Upper lobe of left lung (tissue), 4 donors: ENCODE data around the gene CLEC4C.

Experiments used
- CTCF ChIP-seq, 6 experiments: fragments of 450-650 bp in 4 of 6; fragments of 200-600 bp in 2 of 6; sonication (generic) in 2 of 6; IDR thresholded peaks; one replicate each; pipeline ENCODE4 v1.5.1; 2016 to 2019; ENCODE audit warnings: antibody characterized with exemption in 6 of 6
- EP300 ChIP-seq, 4 donors: sonication (generic); formaldehyde crosslinking; IDR thresholded peaks; one replicate each; pipeline ENCODE4 v1.5.1; 2017; ENCODE audit warnings: antibody characterized with exemption in 4 of 4, control low read depth in 2 of 4
- POLR2A ChIP-seq, 4 donors: fragments of 450-650 bp; IDR thresholded peaks; one replicate each; pipeline ENCODE4 v1.5.1; 2016 to 2017; ENCODE audit warnings: antibody characterized with exemption in 4 of 4, mild to moderate bottlenecking in 2 of 4

GRCh38 chr12:7731486-7731885 lies 15.7 kb downstream of the CLEC4C start:
- TF ChIP-seq CTCF (IDR thresholded peaks at IDR 0.05) = no peak
- no peak for TF ChIP-seq EP300 (IDR thresholded peaks at IDR 0.05)
- TF ChIP-seq POLR2A (IDR thresholded peaks at IDR 0.05) = no peak
